GM18502 (cell line): ENCODE results near the gene IQCH.

ENCODE experiments used
- ATAC-seq: cut with Tn5 transposase; IDR thresholded peaks from one replicate; pipeline ENCODE4 v1.9.1; 2021; ENCODE audit warnings: mild to moderate bottlenecking; ENCODE audit not compliant: unreplicated experiment, poor library complexity

Gene IQCH

GRCh38 chr15:67296188-67296587 lies 41.6 kb downstream of the IQCH start:
- ATAC-seq = no peak

- ATAC-seq = no peak
These were observed 42.1 kb downstream of the IQCH start for GRCh38 chr15:67296684-67297083.

DNA sequence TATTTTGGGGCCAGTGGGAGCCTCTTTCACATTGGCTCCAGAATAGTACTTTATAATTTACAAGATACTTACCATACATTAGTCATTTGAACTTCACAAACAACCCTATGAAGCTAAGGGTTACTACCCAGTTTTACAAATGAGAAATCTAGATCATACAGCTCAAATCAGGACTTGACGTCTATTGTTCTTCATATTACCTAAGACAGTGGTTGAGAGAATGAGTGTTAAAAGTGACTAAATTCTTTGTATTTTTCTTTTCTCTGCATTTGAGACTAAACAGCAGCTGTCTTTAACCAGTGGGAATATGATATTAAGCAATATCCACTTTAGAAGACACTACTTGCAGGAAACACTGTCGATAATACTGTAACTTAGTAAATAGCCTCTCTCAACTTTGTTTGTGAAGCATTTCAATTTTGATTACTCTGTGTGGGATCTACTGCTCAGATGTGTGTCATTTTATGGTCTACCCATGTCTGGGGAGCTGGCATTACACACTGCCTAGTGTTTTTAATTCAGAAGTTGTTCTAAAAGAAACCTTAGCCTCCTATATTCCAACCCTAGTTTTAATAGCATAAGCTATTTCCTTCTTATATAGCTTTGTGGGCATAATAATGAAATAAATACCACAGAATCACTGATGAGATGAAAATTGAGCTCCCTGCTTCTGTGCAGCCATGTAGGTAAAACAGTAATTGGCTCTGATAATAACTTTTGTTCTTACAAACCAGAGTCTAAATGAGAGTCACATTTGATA lies 45.9 kb downstream of the IQCH start:
- ATAC-seq = no peak

DNA sequence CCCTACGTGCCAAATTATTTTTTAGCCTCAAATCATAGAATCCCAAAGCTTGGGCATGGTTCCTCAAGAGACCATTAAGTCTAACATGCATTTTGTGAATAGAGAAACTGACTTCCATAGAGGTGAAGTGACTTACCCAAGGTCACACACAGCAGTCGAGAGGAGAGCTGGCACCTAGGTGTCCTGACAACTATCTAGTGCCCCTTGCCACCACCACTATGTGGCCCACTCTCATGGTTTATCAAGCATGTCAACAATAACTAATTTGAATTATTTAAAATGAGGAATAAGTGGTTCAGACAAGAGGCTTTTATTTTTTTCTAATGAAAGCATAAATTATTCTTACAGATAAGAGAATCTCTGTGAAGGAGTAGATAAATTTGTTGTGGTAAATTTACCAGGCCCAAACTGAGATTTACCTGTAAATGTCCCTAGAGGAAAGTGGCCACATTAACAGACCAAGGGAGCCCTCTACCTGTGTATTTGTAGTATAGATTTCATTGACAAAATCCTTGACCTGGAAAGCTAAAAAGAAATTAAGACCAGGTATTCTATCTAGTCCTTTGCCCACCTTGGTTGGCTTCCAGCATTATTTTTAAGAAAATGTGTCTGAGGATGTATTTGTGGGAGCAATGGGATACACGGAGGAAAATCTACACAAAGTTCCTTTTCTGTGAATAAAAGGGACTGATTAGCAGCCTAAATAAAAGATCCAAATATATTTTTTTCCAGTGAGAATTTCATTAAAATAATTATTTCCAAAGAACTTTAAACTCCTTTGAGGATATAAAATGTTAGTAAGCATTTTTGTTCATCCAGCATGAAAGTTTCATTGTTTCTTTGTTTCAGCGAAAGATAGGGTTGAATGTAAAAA lies 49.1 kb downstream of the IQCH start:
- ATAC-seq = no peak

GRCh38 chr15:67304778-67305177 lies 50.2 kb downstream of the IQCH start:
- ATAC-seq = no peak

- no peak for ATAC-seq
These were observed 50.9 kb downstream of the IQCH start for GRCh38 chr15:67305506-67305905.

DNA sequence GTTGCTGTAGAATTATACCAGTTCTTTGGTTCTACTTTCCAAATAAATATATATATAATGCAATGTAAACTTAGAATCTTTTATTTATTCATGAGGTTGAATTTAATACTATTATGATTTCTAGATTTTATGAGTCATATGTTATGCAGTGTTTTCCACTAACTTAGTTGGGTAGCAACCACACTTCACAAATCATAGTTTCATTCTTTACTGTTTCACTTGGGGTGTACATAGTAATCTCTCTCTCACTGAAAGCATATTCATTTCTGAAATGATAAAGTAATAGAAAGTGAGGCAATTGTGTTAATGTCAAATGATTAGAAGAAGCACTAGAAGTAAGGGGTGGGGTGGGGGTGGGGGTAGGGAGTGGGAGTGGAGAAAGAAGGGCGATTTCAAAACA lies 52.6 kb downstream of the IQCH start:
- no peak for ATAC-seq

GRCh38 chr15:67307889-67308597 lies 53.5 kb downstream of the IQCH start:
- ATAC-seq = no peak

GRCh38 chr15:67311731-67312130 lies 57.1 kb downstream of the IQCH start:
- ATAC-seq = no peak

- ATAC-seq = no peak
These were observed 65.4 kb downstream of the IQCH start for GRCh38 chr15:67319961-67320360.

DNA sequence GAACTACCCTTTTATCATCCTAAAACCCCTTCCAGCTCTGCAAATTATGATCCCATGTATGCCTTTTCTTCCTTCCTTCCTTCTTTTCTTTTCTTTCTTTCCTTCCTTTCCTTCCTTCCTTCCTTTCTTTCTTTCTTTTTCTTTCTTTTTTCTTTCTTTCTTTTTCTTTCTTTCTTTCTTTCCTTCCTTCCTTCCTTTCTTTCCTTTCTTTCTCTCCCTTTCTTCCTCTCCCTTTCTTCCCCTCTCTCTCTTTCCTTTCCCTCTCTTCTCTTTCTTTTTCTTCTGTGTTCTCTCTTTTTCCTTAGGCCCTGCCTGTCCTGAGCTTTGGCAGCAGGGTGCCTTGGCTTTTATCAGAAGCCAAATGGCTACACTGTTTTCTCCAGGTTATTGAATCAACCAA lies 66.8 kb downstream of the IQCH start:
- no peak for ATAC-seq

DNA sequence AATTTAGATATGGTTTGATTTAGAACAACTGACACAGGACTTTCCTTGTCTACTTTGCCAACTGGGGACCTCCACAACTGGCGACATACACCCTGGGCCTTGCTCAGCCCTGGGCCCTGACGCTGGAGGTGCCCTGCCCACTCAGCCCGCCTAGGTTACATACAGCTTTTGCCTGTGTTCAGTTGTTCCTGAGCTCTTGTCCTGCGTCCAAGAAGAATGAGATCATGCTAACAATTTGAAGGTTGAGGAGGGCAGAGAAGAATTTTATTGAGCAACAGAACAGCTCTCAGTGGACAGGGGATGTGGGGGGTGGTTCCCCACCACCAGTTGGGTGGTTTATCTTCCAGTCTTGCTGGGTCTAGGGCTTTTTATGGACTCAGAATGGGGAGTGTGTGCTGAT lies 67.9 kb downstream of the IQCH start:
- ATAC-seq = no peak

DNA sequence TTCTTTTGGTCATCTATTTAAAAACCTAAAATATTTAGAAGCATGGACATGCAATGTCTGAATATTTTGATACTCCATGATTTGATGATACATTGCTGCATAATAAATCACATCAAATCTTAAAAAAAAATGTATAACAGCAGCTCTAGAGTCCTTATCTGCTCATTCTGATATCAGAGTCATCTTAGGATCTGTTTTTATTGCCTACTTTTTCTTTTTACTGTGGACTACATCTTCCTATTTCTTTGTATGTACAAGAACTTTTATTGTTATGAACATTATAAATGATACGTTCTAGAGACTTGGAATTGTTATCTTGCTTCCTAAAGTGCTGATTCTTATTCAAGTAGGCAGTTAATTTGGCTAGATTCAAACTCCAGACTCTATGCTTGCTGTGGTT lies 72.7 kb downstream of the IQCH start:
- ATAC-seq = no peak

- no peak for ATAC-seq
These were observed 73.2 kb downstream of the IQCH start for GRCh38 chr15:67327737-67328136.

DNA sequence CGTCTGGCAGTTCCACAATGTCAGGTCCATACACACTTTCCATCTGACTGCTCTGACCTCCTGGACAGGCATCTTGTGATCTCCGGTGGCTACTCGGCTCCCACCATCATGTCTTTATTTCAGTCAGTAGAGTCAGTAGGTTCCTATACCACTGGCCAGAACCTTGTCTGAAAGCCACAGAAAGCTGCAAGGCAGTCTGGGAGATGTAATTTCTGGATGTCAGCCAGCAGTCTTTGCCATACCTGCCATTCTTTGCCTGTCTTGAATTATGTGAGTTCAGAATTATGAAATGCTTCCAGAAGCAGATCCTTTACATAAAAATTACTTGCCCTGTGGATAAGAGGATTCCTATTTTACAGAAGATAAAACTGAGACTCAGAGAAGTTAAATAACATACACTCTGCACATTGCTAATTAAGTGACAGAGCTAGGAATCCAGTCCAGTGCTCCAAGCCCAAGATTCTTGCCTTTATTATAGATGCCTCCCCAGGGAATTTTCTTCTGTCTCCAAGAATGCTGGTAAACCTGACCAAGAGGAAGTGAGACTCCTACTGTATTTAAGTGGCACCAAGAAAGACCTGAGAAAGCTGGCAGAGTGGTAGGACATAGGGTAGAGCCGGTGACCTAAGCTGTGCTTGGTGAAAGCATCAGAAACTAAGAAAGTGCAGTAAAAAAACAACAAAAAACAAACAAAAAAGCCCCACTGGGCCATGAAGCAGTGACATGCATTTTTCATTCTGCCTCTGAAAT lies 75.6 kb downstream of the IQCH start:
- ATAC-seq = no peak

DNA sequence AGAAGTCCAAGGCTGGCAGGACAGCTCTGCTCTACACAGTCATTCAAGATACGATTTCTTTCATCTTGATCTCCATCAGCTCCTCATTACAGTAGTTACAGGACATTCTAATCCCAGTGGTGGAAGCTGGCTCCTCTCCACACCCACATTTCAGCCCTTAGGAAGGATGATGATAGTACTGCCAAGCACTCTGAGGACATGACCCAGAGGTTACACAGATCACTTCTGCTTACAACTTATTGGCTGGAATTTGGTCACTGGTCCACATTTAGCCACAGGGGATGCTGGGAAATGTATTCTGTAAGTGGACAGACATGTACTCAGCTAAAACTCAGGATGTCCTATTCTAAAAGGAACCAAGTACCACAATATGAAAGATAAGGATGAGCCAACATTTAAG lies 77.1 kb downstream of the IQCH start:
- no peak for ATAC-seq

GRCh38 chr15:67335026-67335425 lies 80.4 kb downstream of the IQCH start:
- no peak for ATAC-seq

- ATAC-seq = no peak
These were observed 81.1 kb downstream of the IQCH start for GRCh38 chr15:67335534-67336222.

DNA sequence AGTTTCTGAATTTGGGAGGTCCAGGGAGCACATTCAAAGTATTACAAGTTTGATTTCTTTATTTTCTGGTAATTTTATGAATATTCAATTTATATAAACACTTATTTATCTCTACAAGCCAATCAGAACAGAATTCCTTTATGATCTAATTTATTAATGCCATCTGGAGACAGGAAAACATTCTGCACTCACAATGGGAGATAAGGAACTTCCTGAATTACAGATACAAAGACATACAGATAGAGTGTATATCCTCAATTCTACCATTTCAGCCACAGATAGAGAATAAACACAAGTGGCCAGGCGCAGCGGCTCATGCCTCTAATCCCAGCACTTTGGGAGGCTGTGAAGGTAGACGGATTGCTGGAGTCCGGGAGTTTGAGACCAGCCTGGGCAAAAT lies 86.0 kb downstream of the IQCH start:
- ATAC-seq = no peak

DNA sequence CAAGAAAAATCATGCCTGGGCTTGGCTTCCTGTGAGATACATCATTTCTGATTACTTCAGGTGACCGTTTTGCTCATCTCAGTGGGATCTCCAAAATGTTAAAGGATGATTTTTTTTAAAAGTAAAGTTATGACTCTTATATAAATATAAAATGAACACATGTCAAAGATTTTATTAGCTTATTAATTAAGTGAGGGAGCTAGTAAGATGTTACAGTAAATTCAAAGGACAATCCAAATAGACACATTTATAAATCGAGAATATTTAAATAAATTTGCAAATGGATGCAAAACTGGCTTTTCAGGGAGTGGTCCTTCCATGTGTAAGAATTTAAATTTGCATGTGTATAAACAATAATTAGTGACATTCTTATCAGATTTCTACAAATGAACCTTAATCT lies 87.0 kb downstream of the IQCH start:
- no peak for ATAC-seq
